ENCODE data around the gene PSMC3IP.
"Not testable (repeated sequence)": the region's sequence is repeated elsewhere in the genome, so short reads cannot be mapped to it uniquely, and the experiment has no call there.

PSMC3IP gene

DNA sequence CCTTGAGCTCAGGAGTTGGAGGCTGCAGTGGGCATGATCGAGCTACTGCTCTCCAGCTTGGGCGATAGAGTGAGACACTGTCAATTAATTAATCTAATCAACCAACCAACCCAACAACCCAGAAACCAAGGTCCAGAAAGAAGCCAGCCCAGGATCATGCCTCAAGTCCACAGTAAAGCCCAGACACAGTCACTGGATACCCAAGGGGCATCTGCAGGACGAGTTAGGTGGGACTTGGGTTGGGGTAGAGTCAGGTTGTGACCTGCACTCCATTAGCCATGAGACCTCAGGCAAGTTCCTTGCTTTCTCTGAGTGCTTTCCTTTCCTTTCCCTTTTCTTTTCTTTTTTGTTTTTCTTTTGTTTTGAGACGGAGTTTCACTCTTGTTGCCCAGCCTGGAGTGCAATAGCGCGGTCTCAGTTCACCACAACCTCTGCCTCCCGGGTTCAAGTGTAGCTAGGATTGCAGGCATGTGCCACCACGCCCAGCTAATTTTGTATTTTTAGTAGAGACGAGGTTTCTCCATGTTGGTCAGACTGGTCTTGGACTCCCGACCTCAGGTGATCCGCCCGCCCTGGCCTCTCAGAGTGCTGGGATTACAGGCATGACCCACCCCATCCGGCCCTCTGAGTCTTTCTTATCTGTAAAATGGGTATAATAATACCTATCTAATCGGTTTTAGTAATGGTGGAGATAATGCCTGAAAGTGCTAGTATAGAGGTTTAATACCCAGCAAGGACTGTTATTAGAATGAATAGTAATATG lies 28.4 kb downstream of the PSMC3IP start:
- DNase-seq (ENCODE audit: low read depth, low spot score), result no peak
- H3K9ac ChIP-seq (ENCODE audit: insufficient read length), result no peak overlapping the region

DNA sequence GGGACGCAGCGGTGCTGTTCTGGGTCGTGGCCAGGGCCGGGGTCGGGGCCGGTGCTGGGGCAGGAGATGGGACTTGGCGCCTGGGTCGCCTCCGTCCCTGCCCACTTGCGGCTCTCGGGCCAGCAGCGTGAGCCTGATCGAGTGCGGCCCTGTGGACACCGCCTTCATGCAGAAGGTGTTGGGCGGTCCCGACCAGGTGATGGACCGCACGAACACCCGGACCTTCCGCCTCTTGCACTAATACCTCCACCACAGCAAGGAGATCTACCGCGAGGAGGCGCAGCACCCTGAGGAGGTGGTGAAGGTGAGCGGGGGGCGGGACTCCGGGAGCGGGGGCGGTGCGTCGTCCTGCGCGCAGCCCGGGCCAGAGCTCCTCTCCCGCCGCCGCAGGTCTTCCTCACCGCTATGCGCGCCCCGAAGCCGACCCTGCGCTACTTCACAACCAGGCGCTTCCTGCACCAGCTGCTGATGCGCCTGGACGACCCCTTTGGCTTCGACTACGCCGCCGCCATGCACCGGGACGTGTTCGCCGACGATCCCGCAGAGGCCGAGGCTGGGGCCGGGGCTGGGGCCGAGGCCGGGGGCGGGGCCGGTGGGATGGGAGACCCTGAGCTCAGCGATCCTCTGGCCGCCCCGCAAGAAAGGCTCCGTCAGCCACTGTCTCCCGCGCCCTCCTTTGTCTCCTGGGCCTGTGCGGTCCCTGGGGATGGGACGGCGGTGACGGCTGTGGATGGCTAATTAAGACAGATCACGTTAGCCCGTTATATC lies 29.3 kb downstream of the PSMC3IP start:
- DNase-seq (ENCODE audit: low read depth, low spot score), result no peak
- Histone ChIP-seq H3K9me3 (ENCODE audit: low read depth, low read length) (no peaks in the 10 kb centered on the region), H3K27ac (no peak overlapping the region), H3K9ac (ENCODE audit: insufficient read length) (peak overlapping the region; percentile 63), H3K4me3 (peak overlapping the region; percentile 80), H3K36me3 (ENCODE audit: insufficient read depth, low read length) (no peaks in the 10 kb centered on the region)
- TF ChIP-seq FOXP2 (optimal IDR thresholded peaks at IDR 0.05; ENCODE audit: control extremely low read depth, extremely low read length, insufficient read depth), result no peak
- no peak for TF ChIP-seq EZH2 (IDR thresholded peaks at IDR 0.05)
- TF ChIP-seq POLR2AphosphoS5 (IDR thresholded peaks at IDR 0.05; ENCODE audit: borderline replicate concordance, low read depth, low read length), result peak; percentile 30; the same call in 1 of the 2 replicates

More for the DNA sequence above, 28.4 kb downstream of the PSMC3IP start:
- H3K9me3 ChIP-seq (ENCODE audit: low read depth, low read length), result no peaks in the 10 kb centered on the region
- H3K36me3 ChIP-seq (ENCODE audit: insufficient read depth, low read length), result no peaks in the 10 kb centered on the region
- no peak overlapping the region for H3K27ac ChIP-seq
- TF ChIP-seq POLR2AphosphoS5 (IDR thresholded peaks at IDR 0.05; ENCODE audit: borderline replicate concordance, low read depth, low read length) (no peak), FOXP2 (optimal IDR thresholded peaks at IDR 0.05; ENCODE audit: control extremely low read depth, extremely low read length, insufficient read depth) (no peak), EZH2 (IDR thresholded peaks at IDR 0.05) (no peak)
- H3K4me3 ChIP-seq, result peak overlapping the region; percentile 80

DNA sequence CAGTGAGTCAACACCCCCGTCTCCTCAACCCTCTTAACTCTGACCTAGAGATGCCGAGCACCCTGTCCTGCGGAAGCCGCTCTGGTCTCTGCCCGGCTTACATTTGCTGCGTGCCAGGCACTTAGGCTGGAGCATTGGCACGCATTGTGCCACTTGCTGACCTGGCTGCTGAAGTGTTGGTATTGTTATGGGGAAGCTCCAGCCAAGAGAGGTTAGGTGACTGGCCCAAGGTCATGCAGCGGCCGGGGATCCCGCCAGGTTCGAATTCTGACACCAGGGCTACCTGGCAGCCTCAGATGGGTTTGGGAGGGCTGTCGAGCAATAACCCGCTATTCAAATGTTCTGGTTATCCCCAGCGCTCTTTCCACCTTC lies 29.8 kb downstream of the PSMC3IP start:
- Histone ChIP-seq H3K36me3 (ENCODE audit: insufficient read depth, low read length) (no peaks in the 10 kb centered on the region), H3K4me3 (peak overlapping the region; percentile 80), H3K27ac (no peak overlapping the region), H3K9me3 (ENCODE audit: low read depth, low read length) (no peaks in the 10 kb centered on the region), H3K9ac (ENCODE audit: insufficient read length) (no peak overlapping the region)
- TF ChIP-seq POLR2AphosphoS5 (IDR thresholded peaks at IDR 0.05; ENCODE audit: borderline replicate concordance, low read depth, low read length) (no peak), EZH2 (IDR thresholded peaks at IDR 0.05) (no peak), FOXP2 (optimal IDR thresholded peaks at IDR 0.05; ENCODE audit: control extremely low read depth, extremely low read length, insufficient read depth) (no peak)
- no peak for DNase-seq (ENCODE audit: low read depth, low spot score)

DNA sequence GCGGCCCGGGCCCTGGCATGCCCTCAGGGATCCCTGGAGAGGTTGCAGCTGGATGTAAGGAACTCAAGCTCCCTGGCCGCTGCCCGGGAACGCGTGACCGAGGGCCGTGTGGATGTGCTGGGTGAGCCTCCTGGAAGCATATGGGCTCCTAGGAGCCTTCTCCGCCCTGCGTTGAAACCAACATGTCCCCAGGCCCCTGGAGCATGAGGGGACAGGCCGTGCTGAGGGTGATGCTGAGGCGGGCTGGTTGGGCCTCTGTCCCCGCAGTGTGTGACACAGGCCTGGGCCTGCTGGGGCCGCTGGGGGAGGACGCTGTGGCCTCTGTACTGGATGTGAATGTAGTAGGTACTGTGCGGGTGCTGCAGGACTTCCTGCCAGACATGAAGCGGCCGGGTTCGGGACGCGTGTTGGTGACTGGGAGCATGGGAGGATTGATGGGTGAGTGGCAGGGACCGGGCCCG lies 30.5 kb downstream of the PSMC3IP start:
- Histone ChIP-seq H3K27ac (no peak overlapping the region), H3K9me3 (ENCODE audit: low read depth, low read length) (no peaks in the 10 kb centered on the region), H3K4me3 (no peak overlapping the region), H3K36me3 (ENCODE audit: insufficient read depth, low read length) (no peaks in the 10 kb centered on the region), H3K9ac (ENCODE audit: insufficient read length) (no peak overlapping the region)
- DNase-seq (ENCODE audit: low read depth, low spot score), result no peak
- no peak for TF ChIP-seq POLR2AphosphoS5 (IDR thresholded peaks at IDR 0.05; ENCODE audit: borderline replicate concordance, low read depth, low read length)
- no peak for TF ChIP-seq FOXP2 (optimal IDR thresholded peaks at IDR 0.05; ENCODE audit: control extremely low read depth, extremely low read length, insufficient read depth)
- no peak for TF ChIP-seq EZH2 (IDR thresholded peaks at IDR 0.05)

DNA sequence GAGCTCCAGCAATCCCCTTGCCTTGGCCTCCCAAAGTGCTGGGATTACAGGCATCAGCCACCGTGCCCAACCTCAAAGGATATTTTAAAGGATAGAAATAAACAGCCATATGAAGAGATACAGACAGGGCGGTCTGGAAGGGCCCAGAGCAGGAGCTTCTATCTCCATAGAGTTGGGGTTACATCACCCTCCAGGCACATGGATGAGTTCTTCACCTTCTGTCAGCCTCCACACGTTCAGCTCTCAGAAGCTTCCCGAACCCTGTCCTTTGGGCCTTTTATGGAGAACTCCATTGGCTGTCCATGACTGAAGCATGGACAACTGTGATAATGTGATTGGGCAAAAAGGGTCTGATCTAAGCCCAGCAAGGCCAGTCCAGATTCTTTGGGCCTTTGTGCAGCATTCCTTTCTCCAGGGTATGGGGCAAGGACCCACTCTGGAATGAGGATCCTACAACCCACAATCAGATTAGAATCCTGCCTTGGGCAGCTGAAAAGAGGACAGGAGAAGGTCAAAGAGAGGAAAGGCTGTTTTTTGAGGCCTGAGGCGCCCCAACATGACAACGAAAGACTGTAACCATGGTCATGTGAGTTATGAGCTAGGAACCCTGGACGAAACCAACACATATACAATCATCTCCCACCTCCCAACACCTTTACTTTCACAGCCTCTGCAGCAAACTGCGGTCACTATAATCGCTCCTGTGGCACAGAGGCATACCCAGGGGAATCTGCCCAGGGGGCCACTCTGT lies 31.6 kb downstream of the PSMC3IP start:
- DNase-seq (ENCODE audit: low read depth, low spot score); H3K36me3 ChIP-seq (ENCODE audit: insufficient read depth, low read length); H3K27ac ChIP-seq; H3K9me3 ChIP-seq (ENCODE audit: low read depth, low read length); H3K4me3 ChIP-seq; H3K9ac ChIP-seq (ENCODE audit: insufficient read length): not testable (repeated sequence)

DNA sequence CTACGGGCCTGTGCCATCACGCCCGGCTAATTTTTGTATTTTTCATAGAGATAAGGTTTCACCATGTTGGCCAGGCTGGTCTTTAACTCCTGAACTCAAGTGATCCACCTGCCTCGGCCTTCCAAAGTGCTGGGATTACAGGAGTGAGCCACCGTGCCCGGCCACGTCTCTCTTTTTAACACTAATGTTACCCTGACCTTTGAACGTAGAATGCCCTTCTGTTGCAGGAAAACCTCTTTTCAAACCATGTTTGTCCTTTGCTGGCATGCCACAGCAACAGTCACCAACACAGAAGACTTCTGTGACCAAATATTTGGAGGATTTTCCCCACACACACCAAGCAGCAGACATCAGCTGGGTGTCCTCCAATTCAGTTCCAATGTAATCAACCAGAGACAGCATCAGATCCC lies 32.6 kb downstream of the PSMC3IP start:
- no peak overlapping the region for H3K27ac ChIP-seq
- no peaks in the 10 kb centered on the region for H3K9me3 ChIP-seq (ENCODE audit: low read depth, low read length)
- no peak overlapping the region for H3K9ac ChIP-seq (ENCODE audit: insufficient read length)
- no peak for DNase-seq (ENCODE audit: low read depth, low spot score)
- TF ChIP-seq FOXP2 (optimal IDR thresholded peaks at IDR 0.05; ENCODE audit: control extremely low read depth, extremely low read length, insufficient read depth) (no peak), EZH2 (IDR thresholded peaks at IDR 0.05) (no peak), POLR2AphosphoS5 (IDR thresholded peaks at IDR 0.05; ENCODE audit: borderline replicate concordance, low read depth, low read length) (no peak)
- no peak overlapping the region for H3K4me3 ChIP-seq
- no peaks in the 10 kb centered on the region for H3K36me3 ChIP-seq (ENCODE audit: insufficient read depth, low read length)

DNA sequence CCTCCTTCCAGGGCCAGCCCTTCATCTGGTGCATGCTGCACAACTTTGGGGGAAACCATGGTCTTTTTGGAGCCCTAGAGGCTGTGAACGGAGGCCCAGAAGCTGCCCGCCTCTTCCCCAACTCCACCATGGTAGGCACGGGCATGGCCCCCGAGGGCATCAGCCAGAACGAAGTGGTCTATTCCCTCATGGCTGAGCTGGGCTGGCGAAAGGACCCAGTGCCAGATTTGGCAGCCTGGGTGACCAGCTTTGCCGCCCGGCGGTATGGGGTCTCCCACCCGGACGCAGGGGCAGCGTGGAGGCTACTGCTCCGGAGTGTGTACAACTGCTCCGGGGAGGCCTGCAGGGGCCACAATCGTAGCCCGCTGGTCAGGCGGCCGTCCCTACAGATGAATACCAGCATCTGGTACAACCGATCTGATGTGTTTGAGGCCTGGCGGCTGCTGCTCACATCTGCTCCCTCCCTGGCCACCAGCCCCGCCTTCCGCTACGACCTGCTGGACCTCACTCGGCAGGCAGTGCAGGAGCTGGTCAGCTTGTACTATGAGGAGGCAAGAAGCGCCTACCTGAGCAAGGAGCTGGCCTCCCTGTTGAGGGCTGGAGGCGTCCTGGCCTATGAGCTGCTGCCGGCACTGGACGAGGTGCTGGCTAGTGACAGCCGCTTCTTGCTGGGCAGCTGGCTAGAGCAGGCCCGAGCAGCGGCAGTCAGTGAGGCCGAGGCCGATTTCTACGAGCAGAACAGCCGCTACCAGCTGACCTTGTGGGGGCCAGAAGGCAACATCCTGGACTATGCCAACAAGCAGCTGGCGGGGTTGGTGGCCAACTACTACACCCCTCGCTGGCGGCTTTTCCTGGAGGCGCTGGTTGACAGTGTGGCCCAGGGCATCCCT lies 34.1 kb downstream of the PSMC3IP start:
- no peaks in the 10 kb centered on the region for H3K9me3 ChIP-seq (ENCODE audit: low read depth, low read length)
- H3K9ac ChIP-seq (ENCODE audit: insufficient read length), result no peak overlapping the region
- no peak for DNase-seq (ENCODE audit: low read depth, low spot score)
- H3K36me3 ChIP-seq (ENCODE audit: insufficient read depth, low read length), result 0 out of 2 replicates have a peak, but pooled peaks cover 3% of the 10 kb centered on the region
- H3K27ac ChIP-seq, result no peak overlapping the region
- TF ChIP-seq POLR2AphosphoS5 (IDR thresholded peaks at IDR 0.05; ENCODE audit: borderline replicate concordance, low read depth, low read length), result no peak
- no peak for TF ChIP-seq EZH2 (IDR thresholded peaks at IDR 0.05)
- no peak for TF ChIP-seq FOXP2 (optimal IDR thresholded peaks at IDR 0.05; ENCODE audit: control extremely low read depth, extremely low read length, insufficient read depth)
- H3K4me3 ChIP-seq, result no peak overlapping the region

All from SK-N-MC (cell line).